ENCODE measurements around the gene CTXN2.

DNA sequence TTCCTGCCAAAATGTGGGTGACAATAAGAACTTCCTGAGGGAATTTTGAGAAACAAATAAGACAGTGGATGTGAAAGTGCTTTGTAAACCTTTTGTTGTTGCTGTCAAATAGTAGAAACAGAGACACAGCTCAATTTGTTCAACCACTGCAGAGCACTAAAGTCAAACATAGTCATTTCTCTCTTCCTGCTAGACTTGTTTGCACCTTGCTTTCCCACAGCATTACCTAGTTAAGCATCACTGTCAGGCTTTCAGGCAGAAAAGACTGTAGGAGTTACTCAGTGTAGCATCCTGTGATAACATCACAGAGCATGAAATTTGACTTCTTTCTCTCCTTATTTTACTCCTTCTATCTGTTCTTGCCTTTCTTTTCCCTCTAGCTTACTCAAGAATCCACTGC lies 41.8 kb downstream of the CTXN2 start:
- TF ChIP-seq CTCF (IDR thresholded peaks at IDR 0.05) (no peak), POLR2A (IDR thresholded peaks at IDR 0.05) (no peak), EP300 (IDR thresholded peaks at IDR 0.05) (no peak)
